GM19372 (cell line): Measurements from ENCODE around the gene RGL3.
A peak's percentile ranks its signal among the peaks of the same experiment; 100 is the strongest.
"Not testable (repeated sequence)": the region's sequence is repeated elsewhere in the genome, so short reads cannot be mapped to it uniquely, and the experiment has no call there.

ENCODE experiments used
- ATAC-seq: cut with Tn5 transposase; IDR thresholded peaks from one replicate; pipeline ENCODE4 v1.9.1; 2021; ENCODE audit warnings: mild to moderate bottlenecking, low read depth, moderate library complexity; ENCODE audit not compliant: unreplicated experiment

RGL3 gene

DNA sequence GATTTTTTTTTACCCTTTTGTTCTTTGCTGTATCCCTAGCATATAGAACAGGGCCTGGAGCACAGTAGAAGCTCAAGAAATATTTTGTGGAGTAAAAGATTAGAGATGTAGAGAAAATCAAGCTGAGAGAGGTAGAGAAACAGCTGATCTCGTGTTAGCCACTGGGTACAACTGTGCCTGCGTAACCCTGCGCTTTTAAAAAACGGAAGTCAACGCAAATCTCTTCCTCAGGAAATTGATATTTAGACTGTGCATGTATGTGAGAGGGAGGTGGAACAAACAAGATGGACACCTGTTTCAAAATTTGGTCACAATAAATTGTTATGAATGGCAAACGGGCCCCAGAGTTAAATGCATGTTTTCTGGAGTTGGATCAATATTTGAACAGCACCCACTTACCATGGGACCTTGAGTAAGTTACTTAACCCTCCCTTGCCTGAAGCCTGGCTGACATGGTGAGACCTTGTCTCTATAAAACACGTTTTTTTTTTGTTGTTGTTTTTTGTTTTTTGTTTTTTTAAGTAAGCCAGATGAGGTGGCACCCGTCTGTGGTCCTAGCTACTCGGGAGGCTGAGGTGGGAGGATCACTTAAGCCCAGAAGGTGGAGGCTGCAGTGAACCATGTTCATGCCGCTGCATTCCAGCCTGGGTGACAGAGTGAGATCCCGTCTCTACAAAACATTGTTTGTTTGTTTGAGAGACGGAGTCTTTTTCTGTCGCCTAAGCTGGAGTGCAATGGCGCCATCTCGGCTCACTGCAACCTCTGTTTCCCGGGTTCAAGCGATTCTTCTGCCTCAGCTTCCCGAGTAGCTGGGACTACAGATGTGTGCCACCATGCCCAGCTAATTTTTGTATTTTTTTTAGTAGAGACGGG is 31.7 kb downstream of the RGL3 start:
- ATAC-seq, result no peak

DNA sequence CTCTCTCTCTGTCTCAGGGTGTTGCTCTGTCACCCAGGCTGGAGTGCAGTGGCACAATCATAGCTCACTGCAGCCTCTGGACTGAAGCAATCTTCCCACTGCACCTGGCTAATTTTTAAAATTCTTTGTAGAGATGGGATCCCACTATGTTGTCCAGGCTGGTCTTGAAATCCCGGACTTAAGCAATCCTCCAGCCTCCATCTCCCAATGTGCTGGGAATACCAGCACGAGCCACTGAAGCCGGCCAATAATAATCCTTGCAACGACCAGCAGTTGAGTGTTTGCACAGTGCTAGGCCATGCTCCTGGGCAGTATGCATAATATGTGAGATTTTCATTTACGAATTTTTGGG is 34.4 kb downstream of the RGL3 start:
- ATAC-seq, result no peak

DNA sequence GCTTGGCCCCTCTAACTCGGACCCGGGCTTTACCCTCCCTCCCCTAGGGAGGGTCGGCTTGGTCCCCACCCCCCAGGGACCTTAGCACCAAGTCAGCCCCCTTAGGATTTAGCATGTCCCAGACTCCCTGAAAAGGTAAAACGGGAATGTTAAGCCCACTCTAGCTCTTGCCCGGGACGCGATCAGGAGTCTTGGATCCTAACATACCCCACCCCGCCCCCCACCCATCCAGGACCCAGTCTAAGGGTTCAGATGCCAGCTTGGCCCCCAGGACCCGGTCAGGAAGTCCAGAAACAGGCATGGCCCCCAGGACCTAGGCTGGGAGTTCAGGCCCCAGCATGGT is 35.4 kb downstream of the RGL3 start:
- ATAC-seq, result no peak

DNA sequence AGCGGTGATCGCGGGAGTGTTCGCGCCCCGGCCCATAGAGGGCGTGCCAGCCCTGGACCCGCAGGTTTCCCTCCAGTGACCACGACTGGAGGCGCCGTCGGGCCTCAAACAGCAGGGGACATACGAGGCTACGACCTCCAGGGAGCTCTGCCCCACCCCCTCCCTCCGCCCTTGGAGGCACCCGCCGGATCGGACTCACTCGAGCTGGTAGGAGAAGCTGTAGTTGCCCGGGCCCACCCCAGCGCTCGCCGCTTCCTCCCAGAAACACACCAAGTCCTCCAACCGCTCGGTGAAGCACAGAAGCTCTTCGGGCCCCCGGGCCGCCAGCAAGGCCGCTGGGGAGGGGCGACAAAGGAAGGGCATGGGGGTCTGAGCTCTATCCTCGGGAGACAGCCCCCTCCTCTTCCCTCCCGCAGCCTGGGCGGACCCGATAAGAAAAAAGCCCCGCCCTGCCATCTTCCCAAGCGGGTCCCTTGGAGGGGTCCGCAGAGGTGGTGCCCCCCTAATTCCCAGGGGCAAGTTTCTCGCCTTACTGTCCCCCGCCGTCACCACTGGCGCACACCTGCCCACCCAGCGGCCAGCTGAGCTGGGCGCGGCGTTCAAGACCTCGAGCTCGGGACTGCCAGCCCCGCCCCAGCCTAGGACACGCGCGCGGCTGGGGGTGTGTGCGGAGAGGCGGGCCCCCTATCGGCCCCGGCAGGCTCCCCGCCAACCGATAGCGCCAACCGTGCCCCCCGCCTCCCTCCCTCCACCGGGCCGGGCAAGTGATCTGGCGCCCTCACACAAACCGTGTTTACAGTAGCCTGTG is 36.0 kb downstream of the RGL3 start:
- ATAC-seq, result no peak

DNA sequence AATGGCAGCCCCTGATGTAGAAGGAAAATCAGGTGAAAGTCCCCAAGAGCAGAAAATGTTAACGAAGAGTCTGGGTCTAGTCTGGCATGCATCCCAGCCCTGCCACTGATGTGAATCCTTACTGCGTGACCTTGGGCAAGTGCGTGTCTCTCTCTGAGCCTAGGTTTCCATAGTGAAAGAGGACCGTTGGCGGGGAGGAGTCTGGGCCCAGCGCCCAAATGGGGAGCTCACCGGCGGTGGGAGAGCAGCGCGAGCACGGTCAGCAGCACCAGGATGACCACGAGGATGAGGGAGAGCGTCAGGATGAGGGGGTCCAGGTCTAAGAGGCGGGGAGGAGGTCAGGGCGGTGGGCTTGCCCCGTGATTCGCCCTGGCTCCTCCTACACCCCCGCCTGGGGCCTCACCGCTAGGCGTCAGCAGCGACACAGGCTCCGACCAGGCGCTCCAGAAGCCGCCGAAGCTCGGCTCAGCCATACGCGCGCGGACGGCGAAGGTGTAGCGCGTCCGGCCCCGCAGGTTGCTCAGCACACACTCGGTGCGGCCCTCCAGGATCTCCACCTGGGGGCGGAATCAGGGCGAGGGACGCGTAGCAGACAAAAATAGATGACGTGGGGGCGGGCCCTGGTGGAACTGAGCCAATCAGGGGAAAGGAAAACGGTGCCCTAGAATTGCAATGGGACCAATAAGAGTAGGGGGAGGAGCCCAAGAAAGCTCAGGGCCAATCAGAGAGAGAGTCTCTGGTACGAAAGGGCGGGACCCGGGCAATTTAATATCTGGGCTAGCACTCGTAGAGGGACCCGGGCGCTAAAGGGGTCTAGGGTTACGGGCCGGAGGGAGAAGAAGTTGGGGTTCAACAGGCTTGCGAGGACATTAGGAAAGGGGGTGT is 38.2 kb downstream of the RGL3 start:
- peak; percentile 74 for ATAC-seq

DNA sequence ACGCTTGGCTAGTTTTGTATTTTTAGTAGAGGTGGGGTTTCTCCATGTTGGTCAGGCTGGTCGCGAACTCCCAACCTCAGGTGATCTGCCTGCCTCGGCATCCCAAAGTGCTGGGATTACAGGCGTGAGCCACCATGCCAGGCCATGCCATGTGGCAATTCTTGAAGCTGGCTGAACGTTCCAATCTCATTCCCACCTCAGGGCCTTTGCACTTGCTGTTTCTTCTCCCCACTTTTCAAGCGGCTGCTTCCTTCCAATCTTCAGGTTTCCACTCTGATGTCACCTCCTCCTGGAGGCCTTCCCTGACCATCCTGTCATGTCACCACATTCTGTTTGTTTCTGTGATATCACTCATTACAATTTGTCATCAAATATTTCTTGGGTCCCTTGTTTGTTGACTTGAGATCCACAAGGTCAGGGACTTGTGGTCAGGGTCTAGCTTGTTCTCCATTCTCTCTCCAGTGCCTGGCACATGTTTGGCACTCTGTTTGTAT is 39.2 kb downstream of the RGL3 start:
- ATAC-seq, result no peak

DNA sequence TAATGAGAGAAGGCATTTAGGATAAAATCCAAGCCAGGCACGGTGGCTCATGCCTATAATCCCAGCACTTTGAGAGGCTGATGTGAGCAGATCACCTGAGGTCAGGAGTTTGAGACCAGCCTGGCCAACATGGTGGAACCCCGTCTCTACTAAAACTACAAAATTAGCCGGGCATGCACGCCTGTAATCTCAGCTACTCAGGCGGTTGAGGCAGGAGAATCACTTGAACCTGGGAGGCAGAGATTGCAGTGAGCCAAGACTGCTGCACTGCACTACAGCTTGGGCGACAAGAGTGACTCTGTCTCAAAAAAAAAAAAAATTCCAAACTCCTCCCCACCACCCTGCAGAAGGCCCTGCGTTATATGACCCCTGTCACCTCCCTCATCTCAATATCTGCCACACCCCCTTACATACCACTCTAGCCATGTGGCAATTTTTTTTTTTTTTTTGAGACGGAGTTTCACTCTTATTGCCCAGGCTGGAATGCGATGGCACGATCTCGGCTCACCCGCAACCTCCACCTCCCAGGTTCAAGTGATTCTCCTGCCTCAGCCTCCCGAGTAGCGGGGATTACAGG is 39.8 kb downstream of the RGL3 start:
- not testable (repeated sequence) for ATAC-seq

DNA sequence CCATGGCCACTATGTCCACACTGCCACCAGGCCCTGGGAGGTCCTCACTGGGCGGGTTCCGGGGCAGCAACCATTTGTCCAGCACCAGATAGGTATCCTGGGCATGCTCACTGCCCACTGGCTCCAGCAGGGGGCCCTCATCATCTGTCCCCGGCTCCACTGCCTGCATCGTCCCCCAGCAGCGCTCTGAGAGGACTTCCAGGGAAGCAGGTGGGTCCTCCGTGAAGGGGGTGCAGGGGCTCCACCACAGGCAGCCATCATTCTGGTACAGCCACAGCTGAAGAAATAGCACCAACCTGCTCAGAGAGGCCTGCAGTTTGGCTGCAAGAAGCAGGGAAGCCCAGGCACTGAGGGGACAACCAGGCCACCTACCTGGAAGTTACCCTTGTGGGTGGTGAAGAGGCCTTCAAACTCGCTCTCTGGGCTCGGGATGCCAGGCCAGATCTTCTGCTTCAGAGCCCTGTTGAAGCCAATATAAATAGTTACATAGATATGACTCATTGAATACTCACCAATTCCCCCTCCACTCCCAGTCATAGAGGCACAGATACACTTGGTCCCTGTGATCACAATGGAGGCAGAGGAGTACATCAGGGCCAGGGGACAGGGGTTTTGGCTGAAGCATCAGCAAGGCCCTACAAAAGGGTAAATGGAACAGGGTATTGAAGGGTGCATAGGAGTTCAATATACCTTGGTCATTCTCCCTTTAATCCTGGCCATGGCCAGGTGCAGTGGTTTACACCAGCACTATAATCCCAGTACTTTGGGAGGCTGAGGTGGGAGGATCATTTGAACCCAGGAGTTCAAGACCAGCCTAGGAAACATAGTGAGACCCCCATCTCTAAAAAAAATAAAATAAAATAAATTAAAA is 40.6 kb downstream of the RGL3 start:
- no peak for ATAC-seq

DNA sequence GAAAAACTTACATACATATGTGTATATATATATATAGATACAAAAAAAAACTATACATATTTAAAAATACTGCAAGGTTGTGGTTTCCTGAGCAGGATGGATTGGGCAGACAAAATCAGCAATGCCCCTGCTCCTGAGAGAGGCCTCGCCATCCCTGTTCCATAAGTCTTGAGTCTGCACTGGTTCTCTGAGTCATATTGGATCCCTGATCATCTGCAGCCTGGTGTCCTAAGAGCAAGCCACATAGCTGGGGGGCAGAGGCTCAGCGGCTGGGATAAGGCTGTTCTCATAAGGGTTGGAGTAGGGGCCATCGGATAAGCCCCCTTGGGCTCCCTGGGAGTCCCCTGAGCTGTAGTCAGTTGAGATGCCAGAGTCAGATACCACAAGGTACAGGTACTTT is 41.4 kb downstream of the RGL3 start:
- ATAC-seq, result no peak

DNA sequence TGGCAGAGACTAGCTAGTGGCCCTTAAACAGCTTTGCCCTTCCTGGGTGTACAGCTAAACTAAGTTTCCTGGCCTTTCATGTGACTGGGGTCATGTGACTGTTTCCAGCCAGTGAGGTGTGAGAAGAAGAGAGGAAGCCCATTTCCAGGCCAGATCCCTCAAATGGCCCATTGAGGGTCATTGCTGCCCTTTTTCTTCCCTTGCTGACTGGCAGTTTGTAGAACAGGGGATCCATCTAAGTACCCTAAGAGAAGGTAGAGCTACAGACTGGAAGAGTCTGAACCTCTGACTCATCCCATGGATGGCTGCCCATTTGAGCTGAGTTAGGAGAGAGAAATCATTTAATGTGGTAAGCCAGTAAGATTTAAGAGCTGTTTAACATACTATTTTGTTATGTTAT is 41.9 kb downstream of the RGL3 start:
- no peak for ATAC-seq

DNA sequence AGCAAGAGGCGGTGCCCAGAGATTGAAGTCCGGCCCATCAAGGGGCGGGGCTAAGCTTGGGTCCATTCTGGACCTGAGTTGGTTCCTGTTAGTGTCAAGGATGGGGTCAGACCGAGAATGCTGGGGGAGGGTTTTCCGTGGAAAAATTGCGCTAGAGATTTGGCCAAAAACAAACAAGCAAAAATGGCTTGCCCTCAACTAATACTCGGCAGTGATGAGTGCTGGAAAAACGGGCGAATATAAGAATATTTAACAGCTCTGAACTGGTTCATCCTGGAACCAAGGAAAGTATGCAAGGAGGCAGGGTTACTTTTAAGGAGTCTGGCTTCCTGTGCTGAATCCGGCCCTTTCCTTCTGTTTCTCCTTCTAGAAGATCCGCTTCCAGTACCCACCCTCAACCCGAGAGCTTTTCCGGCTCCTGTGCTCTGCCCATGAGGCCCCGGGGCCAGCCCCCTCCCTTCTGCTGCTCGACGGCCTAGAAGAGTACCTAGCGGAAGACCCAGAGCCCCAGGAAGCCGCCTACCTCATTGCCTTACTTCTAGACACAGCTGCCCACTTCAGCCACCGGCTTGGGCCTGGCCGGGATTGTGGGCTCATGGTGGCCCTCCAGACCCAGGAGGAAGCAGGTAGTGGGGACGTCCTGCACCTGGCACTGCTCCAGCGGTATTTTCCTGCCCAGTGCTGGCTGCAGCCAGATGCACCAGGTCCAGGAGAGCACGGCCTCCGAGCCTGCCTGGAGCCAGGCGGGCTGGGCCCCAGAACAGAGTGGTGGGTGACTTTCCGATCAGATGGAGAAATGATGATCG is 43.8 kb downstream of the RGL3 start:
- no peak for ATAC-seq

DNA sequence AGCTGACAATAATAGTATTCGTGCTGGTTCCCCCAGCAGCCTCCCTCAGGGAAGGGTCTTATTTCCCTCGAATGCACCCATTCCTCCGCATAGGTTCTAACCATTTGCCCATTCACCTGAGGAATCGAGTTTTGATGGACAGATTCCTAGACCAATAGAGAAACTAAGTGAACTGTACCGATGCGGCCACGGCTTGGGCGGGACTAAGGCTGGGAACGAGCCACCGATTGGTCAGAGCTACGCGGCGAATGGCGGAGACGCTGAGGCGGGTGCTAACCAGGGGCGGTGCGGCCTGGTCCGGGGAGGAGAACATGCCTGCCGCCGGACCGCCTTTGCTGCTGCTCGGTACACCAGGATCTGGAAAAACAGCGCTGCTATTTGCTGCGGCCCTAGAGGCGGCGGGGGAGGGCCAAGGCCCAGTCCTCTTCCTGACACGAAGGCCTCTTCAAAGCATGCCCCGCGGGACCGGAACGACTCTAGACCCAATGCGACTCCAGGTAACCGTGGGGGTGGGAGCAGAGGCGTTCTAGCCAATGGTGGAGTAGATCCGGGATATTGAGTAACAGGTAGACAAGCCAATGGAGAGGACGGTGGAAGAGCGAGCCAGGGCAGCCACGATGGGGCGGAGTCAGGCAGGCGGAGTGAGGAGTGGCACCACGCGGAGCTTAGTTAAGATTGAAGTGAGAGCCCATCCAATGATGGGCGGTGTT is 44.5 kb downstream of the RGL3 start, which contains the start of gene SWSAP1:
Gene SWSAP1 (plus strand): TSS at position 234 of the 710 bp plus-strand sequence. CDS start 15 bp downstream, at position 249.
- peak; percentile 86 for ATAC-seq

DNA sequence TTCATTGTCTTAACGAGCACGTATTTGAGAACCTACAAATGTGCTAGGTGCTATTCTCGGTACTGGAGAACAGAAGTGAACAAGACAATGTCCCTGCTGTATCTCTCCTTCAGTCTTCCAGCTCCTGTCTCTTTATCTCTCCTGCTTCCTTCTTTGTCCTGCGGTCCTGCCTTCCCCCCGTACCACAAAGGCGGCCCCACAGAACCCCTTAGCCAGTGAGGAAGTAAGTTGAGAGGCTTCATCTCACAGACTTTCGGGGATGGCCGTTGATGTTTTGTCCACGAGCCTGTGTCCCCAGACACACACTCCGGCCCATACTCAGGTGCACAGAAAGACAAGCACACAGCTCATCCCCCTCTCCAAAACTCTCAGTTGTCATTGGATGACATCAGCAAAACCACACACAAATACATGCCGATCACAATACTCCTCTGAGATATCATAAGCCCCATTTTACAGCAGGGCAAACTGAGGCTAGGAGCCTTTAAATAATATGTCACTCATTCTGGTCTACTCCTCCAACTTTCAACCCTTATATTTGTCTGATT is 45.2 kb downstream of the RGL3 start:
- ATAC-seq, result no peak

DNA sequence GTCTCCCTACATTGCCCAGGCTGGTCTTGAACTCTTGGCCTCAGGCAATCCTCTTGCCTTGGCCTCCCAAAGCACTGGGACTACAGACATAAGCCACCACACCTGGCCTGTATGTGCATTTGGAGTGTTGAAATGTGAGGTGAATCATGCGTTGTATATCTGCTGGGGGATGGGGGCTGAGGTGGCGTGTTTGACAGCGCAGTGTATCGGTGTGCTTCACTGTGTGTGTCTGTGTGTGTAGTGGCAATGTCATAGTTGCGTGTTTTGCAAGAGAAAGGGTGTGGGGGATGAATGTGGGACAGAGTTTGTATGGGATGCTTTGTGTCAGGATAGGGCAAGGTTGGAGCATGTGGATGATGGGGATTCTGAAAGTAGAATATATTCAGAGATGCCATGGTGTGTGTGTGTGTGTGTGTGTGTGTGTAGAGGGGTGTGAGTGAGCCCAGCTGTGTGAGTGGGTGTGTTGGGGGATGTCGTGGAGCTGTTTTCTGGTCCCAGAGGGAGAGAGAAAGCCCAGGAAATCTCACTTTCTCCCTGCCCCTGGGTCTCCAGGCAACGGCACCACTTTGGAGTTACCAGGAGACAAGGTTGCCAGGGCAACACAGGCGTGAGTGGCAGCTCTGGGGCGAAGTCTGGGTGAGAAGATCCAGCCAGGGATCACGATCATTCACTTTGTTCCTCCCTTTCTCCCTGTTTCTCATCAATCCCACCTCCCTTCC is 45.8 kb downstream of the RGL3 start:
- no peak for ATAC-seq

DNA sequence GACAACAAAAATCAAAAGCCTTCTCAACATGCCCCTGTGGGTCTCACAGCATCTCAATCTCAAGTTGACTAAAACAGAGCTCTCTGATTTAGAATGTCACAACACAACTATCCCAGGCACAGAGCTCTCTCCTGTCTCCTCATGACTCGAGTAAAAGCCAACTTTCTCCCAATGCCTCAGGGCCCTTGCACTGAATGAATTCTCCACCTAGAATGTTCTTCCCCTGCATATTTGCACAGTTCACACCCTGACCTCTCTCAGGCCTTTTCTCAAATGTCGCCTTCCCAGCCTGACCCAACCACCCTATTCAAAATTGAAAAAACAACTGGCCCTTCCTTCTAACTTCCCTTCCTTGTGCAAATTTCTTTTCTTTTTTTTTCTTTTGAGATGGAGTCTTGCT is 48.4 kb downstream of the RGL3 start:
- ATAC-seq, result no peak

DNA sequence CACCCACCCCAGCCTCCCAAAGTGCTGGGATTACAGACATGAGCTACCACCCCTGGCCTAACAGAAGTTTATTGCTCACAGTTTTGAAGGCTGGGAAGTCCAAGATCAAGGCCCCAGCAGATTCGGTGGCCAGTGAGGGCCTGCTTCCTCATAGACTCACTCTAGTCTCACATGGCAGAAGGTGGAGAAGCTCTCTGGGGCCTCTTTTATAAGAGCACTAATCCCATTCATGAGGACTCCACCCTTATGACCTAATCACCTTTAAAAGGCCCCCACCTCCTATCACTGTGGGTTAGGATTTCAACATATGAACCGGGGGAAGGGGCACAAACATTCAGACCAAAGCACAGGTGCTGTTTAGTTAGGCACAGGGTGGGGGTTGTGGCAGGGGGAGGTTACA is 51.6 kb downstream of the RGL3 start:
- no peak for ATAC-seq

DNA sequence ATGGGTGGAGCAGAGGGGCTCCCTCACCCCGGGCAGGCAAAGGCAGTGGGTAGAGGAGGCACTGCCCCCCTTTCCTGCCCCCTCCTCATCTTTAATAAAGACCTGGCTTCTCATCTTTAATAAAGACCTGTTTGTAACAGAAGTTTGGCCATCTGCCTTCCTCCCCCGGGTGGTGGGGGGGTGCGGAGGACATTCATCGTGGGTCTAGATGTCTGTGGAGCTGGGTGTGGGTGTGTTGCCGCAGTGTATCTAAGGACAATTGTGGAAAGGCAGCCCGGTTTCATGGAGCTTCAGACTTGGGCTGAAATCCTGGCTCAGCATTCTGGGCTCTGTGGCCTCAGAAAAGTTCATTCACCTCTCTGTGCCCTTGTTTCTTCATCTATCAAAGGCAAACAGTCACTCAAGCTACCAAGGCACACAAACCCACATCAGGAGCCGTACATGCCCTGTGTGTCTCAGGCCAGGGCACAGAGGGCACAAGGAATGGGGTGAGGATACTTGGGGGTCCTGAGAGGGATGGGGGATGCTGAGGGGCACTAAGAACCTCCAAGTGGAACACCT is 53.5 kb downstream of the RGL3 start:
- ATAC-seq, result no peak
